WERI-Rb-1 (cell line): ENCODE measurements around the gene MRPS27.
"Not testable (repeated sequence)": the region's sequence is repeated elsewhere in the genome, so short reads cannot be mapped to it uniquely, and the experiment has no call there.

ENCODE experiments used
- DNase-seq: peaks from one replicate; pipeline ENCODE4 v3.0.0-alpha.2; 2020
- H3K27ac ChIP-seq: fragments of 250-450 bp; sonication (Bioruptor Pico); 2 replicates; pipeline ENCODE4 v1.5.1; 2020; ENCODE audit warnings: mild to moderate bottlenecking, moderate library complexity
- H3K27me3 ChIP-seq: fragments of 250-450 bp; sonication (Bioruptor Pico); 2 replicates; pipeline ENCODE4 v1.5.1; 2021; ENCODE audit warnings: mild to moderate bottlenecking, low read depth, moderate library complexity; ENCODE audit not compliant: insufficient read depth, severe bottlenecking
- H3K36me3 ChIP-seq: fragments of 250-450 bp; sonication (Bioruptor Pico); 2 replicates; pipeline ENCODE4 v1.5.1; 2020; ENCODE audit warnings: mild to moderate bottlenecking, moderate library complexity
- H3K4me3 ChIP-seq: 2 replicates; pipeline ENCODE4 v1.5.1; 2011; ENCODE audit warnings: low read depth, mild to moderate bottlenecking, control low read depth, low read length
- H3K9me3 ChIP-seq: fragments of 250-450 bp; sonication (Bioruptor Pico); 2 replicates; pipeline ENCODE4 v1.5.1; 2021; ENCODE audit warnings: mild to moderate bottlenecking, moderate library complexity; ENCODE audit not compliant: severe bottlenecking
- CTCF ChIP-seq: IDR thresholded peaks from 2 replicates; pipeline ENCODE4 v1.5.1; 2011; ENCODE audit warnings: low read depth, mild to moderate bottlenecking, control low read depth, inconsistent platforms, low read length

MRPS27 gene

GRCh38 chr5:72171667-72172066, 148.4 kb downstream of the MRPS27 start:
- H3K4me3 ChIP-seq = no peak overlapping the region
- TF ChIP-seq CTCF = no peak
- no peak overlapping the region for H3K27ac ChIP-seq
- DNase-seq = no peak
- no peaks in the 10 kb centered on the region for H3K9me3 ChIP-seq
- no peaks in the 10 kb centered on the region for H3K27me3 ChIP-seq
- H3K36me3 ChIP-seq = peaks cover 70% of the 10 kb centered on the region

GRCh38 chr5:72171181-72171580, 148.9 kb downstream of the MRPS27 start:
- H3K36me3 ChIP-seq = peaks cover 70% of the 10 kb centered on the region
- H3K27me3 ChIP-seq, DNase-seq, H3K4me3 ChIP-seq, H3K9me3 ChIP-seq, H3K27ac ChIP-seq: not testable (repeated sequence)

- no peak for DNase-seq
- Histone ChIP-seq H3K27me3 (no peaks in the 10 kb centered on the region), H3K27ac (no peak overlapping the region), H3K4me3 (no peak overlapping the region), H3K36me3 (peaks cover 70% of the 10 kb centered on the region), H3K9me3 (no peaks in the 10 kb centered on the region)
- no peak for TF ChIP-seq CTCF
Measured at GRCh38 chr5:72170101-72170500, 149.9 kb downstream of the MRPS27 start.
